Suprapubic skin (tissue), 4 donors: ENCODE results near the gene PIGO. TPM values are rescaled to one million over a fixed set of nuclear protein-coding genes. Genes with fewer than 3 reads are reported as not detected.

Experiments used
- DNase-seq, 2 donors: peaks; one replicate each; pipeline ENCODE4 v3.0.0-alpha.2; 2019; ENCODE audit warnings: low spot score in 2 of 2
- H3K27ac ChIP-seq: fragments of 200-600 bp; sonication (generic); one replicate; pipeline ENCODE4 v1.5.1; 2019
- H3K27me3 ChIP-seq: fragments of 200-600 bp; sonication (generic); one replicate; pipeline ENCODE4 v1.5.1; 2019
- H3K36me3 ChIP-seq: fragments of 200-600 bp; sonication (generic); one replicate; pipeline ENCODE4 v1.5.1; 2019
- H3K4me1 ChIP-seq: fragments of 200-600 bp; sonication (generic); one replicate; pipeline ENCODE4 v1.5.1; 2019
- H3K4me3 ChIP-seq: fragments of 200-600 bp; sonication (generic); one replicate; pipeline ENCODE4 v1.5.1; 2019; ENCODE audit warnings: mild to moderate bottlenecking
- H3K9me3 ChIP-seq: fragments of 200-600 bp; sonication (generic); one replicate; pipeline ENCODE4 v1.5.1; 2019
- EP300 ChIP-seq: sonication (generic); formaldehyde crosslinking; IDR thresholded peaks from one replicate; pipeline ENCODE4 v1.6.1; 2017; ENCODE audit warnings: antibody characterized with exemption
- POLR2A ChIP-seq, 2 donors: fragments of 450-650 bp; IDR thresholded peaks; one replicate each; pipeline ENCODE4 v1.6.1; 2017; ENCODE audit warnings: antibody characterized with exemption in 2 of 2, mild to moderate bottlenecking in 2 of 2, moderate library complexity in 2 of 2
- POLR2AphosphoS5 ChIP-seq, 3 donors: sonication (generic); formaldehyde crosslinking; IDR thresholded peaks; one replicate each; pipeline ENCODE4 v1.6.1; 2017; ENCODE audit warnings: antibody characterized with exemption in 3 of 3
- WGBS: methylation state at CpG from one replicate; pipeline ENCODE4 v1.1.5; 2018; 5-methylcytosine and 5-hydroxymethylcytosine counted together
- total RNA-seq, 4 donors: library from RNA; depleted of rRNA; stranded (reverse); fragments of >200 nt; gene quantifications; one replicate each; pipeline ENCODE4 v1.1.0, GENCODE V29; 2016
- TF ChIP-seq, protein P1 (sequence below), 2 donors: fragments of 200-600 bp in 1 of 2; fragments of 450-650 bp in 1 of 2; sonication (generic) in 1 of 2; IDR thresholded peaks; one replicate each; pipeline ENCODE4 v1.5.1; 2016 to 2019; ENCODE audit warnings: antibody characterized with exemption in 2 of 2, mild to moderate bottlenecking in 1 of 2, moderate library complexity in 1 of 2

The PIGO gene
- total RNA-seq, 4 donors from 2014 or later, result 14.5 to 26.3 (median 23.1) TPM

DNA sequence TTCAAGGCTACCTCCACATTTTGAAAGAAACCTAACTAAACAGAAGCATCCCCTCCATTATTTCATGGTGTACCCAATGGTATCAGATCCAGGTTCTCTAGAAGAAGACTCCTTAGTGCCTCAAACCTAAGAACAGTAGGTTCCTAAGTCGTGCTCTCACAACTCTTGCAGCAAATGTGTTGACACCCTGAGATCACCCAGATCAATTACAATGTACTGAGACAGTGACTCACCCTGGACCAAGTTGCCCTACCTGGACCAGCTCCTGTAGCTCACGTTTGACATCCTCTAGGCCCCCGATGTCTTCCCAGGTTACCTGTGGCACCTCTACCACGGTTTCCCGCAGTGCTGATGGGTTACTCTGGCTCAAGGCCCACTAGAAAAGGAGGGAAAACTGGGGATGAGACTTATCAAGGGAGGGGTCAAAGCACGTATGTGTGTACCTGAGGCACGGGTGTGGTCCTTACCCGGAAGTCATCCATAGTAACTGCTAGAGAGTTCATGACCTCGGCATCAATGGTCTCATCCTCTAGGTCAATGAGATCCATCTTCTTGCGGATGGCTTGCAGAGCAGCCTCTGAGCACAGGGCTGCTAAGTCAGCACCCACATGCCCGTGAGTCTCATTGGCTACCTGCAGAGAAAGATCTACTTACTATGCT, 35.7 kb downstream of the PIGO start:
- Histone ChIP-seq H3K4me3 (no peak overlapping the region), H3K9me3 (no peaks in the 10 kb centered on the region), H3K27ac (no peak overlapping the region), H3K27me3 (no peaks in the 10 kb centered on the region), H3K4me1 (no peaks in the 10 kb centered on the region), H3K36me3 (peaks cover 98% of the 10 kb centered on the region)
- no peak for TF ChIP-seq POLR2A (IDR thresholded peaks at IDR 0.05)
- TF ChIP-seq, protein P1, sequence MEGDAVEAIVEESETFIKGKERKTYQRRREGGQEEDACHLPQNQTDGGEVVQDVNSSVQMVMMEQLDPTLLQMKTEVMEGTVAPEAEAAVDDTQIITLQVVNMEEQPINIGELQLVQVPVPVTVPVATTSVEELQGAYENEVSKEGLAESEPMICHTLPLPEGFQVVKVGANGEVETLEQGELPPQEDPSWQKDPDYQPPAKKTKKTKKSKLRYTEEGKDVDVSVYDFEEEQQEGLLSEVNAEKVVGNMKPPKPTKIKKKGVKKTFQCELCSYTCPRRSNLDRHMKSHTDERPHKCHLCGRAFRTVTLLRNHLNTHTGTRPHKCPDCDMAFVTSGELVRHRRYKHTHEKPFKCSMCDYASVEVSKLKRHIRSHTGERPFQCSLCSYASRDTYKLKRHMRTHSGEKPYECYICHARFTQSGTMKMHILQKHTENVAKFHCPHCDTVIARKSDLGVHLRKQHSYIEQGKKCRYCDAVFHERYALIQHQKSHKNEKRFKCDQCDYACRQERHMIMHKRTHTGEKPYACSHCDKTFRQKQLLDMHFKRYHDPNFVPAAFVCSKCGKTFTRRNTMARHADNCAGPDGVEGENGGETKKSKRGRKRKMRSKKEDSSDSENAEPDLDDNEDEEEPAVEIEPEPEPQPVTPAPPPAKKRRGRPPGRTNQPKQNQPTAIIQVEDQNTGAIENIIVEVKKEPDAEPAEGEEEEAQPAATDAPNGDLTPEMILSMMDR (IDR thresholded peaks at IDR 0.05), result no peak
- WGBS, result 93% methylated on average over 8 of the region's 11 CpGs
- DNase-seq, result no peak

DNA sequence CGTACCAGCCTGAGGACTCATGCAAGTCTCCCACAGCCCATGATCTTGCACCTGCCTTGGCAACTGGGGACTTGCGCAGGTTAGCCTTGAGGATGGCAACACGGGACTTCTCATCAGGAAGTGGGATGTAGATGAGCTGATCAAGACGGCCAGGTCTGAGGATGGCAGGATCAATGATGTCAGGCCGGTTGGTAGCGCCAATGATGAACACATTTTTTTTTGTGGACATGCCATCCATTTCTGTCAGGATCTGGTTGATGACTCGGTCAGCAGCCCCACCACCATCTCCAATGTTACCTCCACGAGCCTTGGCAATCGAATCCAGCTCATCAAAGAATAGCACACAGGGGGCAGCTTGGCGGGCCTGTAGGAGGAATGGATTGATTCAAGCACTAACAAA, 37.0 kb downstream of the PIGO start:
- no peaks in the 10 kb centered on the region for H3K4me1 ChIP-seq
- no peak for TF ChIP-seq POLR2AphosphoS5 (IDR thresholded peaks at IDR 0.05)
- TF ChIP-seq, protein P1 (IDR thresholded peaks at IDR 0.05), result no peak
- no peak for TF ChIP-seq EP300
- TF ChIP-seq POLR2A (IDR thresholded peaks at IDR 0.05), result no peak
- no peaks in the 10 kb centered on the region for H3K27me3 ChIP-seq
- no peak overlapping the region for H3K4me3 ChIP-seq
- H3K36me3 ChIP-seq, result peaks cover 98% of the 10 kb centered on the region
- H3K27ac ChIP-seq, result no peak overlapping the region
- DNase-seq, result no peak
- no peaks in the 10 kb centered on the region for H3K9me3 ChIP-seq
- WGBS, result 92% methylated on average over 10 of the region's 10 CpGs

DNA sequence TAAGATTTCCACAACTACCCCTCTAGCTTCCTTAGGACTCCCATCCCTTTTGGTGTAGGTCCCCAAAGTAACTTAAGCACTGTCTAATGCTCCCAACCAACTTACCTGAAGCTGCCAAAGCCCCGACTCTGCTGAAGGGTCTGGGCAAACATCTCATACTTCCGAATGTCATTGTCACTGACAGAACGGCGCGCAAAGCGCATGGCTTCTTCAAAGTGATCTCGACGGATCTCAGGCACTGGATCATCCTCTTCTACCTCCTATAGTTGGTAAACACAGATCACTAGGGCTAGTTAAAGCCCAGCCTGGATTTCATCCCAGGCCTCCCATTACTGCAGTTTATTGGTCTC, 39.1 kb downstream of the PIGO start:
- H3K4me3 ChIP-seq, result no peak overlapping the region
- H3K4me1 ChIP-seq, result no peaks in the 10 kb centered on the region
- peaks cover 83% of the 10 kb centered on the region for H3K36me3 ChIP-seq
- no peak for DNase-seq
- 94% methylated on average over 8 of the region's 8 CpGs for WGBS
- no peaks in the 10 kb centered on the region for H3K27me3 ChIP-seq
- H3K27ac ChIP-seq, result no peak overlapping the region
- H3K9me3 ChIP-seq, result no peaks in the 10 kb centered on the region
- TF ChIP-seq POLR2A (IDR thresholded peaks at IDR 0.05), result no peak

DNA sequence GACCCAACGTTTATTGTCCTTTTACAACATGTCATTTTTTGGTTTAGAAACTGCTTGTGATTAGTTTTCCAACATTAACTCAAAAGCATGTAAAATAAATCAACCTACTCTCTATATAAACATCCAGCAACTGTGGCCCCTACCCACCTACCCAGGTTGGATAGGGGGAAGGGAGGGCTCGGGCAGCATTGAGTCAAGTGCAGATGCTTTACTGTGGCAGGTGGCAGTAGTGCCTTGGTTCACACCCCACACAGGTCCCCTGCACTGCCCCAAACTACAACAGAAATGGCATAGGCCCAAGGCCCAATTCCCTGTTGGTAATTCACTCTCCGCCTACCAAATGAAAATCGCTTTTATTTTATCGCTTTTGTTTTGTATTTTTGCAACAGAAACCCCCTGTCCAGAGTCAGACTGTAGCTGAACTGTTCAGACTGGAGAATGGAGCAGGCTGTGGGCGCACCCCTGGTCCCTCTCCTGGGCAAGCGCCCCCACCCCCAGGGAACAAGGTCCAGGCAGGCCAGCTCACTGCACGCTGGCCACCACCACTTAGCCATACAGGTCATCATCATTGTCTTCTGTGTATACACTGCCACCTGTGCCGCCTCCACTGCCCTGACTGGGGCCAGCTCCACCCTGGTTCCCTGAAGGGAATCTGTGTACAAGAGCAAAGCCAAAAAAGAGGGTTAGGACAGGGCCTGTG, 39.7 kb downstream of the PIGO start:
- WGBS, result 89% methylated on average over 9 of the region's 9 CpGs
- Histone ChIP-seq H3K27ac (no peak overlapping the region), H3K4me1 (no peaks in the 10 kb centered on the region), H3K4me3 (no peak overlapping the region), H3K27me3 (no peaks in the 10 kb centered on the region), H3K36me3 (peaks cover 83% of the 10 kb centered on the region), H3K9me3 (no peaks in the 10 kb centered on the region)
- no peak for DNase-seq
- TF ChIP-seq POLR2AphosphoS5 (IDR thresholded peaks at IDR 0.05) (no peak), EP300 (no peak), POLR2A (IDR thresholded peaks at IDR 0.05) (no peak)
- TF ChIP-seq, protein P1 (IDR thresholded peaks at IDR 0.05), result no peak

- TF ChIP-seq EP300, result no peak
- TF ChIP-seq POLR2AphosphoS5 (IDR thresholded peaks at IDR 0.05), result no peak
- no peak for TF ChIP-seq POLR2A (IDR thresholded peaks at IDR 0.05)
- TF ChIP-seq, protein P1 (IDR thresholded peaks at IDR 0.05), result no peak
- Histone ChIP-seq H3K4me3 (no peak overlapping the region), H3K27me3 (no peaks in the 10 kb centered on the region), H3K27ac (no peak overlapping the region), H3K4me1 (no peaks in the 10 kb centered on the region), H3K36me3 (peaks cover 73% of the 10 kb centered on the region), H3K9me3 (no peaks in the 10 kb centered on the region)
- WGBS, result 96% methylated on average over 14 of the region's 14 CpGs
- no peak for DNase-seq
These were observed 41.3 kb downstream of the PIGO start for GRCh38 chr9:35054871-35055644.
